IPS DF 19.7 (cell line): Measurements from ENCODE around the gene CFAP68.

Experiments
- DNase-seq: peaks from one replicate; pipeline ENCODE4 v3.0.0-alpha.2; 2013; ENCODE audit warnings: low read depth, low spot score

CFAP68 gene

GRCh38 chr11:111878849-111879636, at the start of gene CFAP68, which contains the start of gene FDXACB1:
Gene CFAP68, plus strand, starts transcription at chr11:111879541. Its CDS starts 20 bp downstream, at chr11:111879561.
Gene FDXACB1, minus strand, starts transcription at chr11:111879165. Its CDS starts 33 bp downstream, at chr11:111879132.
- DNase-seq, result peak; percentile 92

GRCh38 chr11:111833524-111833923, 45.8 kb upstream of the CFAP68 start:
- no peak for DNase-seq

- no peak for DNase-seq
These were observed 44.7 kb upstream of the CFAP68 start for GRCh38 chr11:111834432-111835163.

GRCh38 chr11:111835665-111836064, 43.7 kb upstream of the CFAP68 start:
- no peak for DNase-seq

GRCh38 chr11:111836162-111836561, 43.2 kb upstream of the CFAP68 start:
- no peak for DNase-seq

- DNase-seq, result no peak
These were observed 42.6 kb upstream of the CFAP68 start for GRCh38 chr11:111836721-111837120.

- DNase-seq, result no peak
These were observed 41.9 kb upstream of the CFAP68 start for GRCh38 chr11:111837366-111837891.

GRCh38 chr11:111838054-111838453, 41.3 kb upstream of the CFAP68 start:
- DNase-seq, result no peak

- peak; percentile 5 for DNase-seq
These were observed 39.2 kb upstream of the CFAP68 start for GRCh38 chr11:111840143-111840542.

GRCh38 chr11:111841370-111842053, 37.8 kb upstream of the CFAP68 start:
- DNase-seq, result peak; percentile 52

GRCh38 chr11:111843661-111844060, 35.7 kb upstream of the CFAP68 start:
- DNase-seq, result no peak

- no peak for DNase-seq
These were observed 33.9 kb upstream of the CFAP68 start for GRCh38 chr11:111845276-111846028.

GRCh38 chr11:111846063-111846462, 33.3 kb upstream of the CFAP68 start:
- DNase-seq, result no peak

- DNase-seq, result no peak
These were observed 32.7 kb upstream of the CFAP68 start for GRCh38 chr11:111846636-111847035.

- DNase-seq, result no peak
These were observed 29.7 kb upstream of the CFAP68 start for GRCh38 chr11:111849631-111850030.

GRCh38 chr11:111851067-111851466, 28.3 kb upstream of the CFAP68 start:
- no peak for DNase-seq

- no peak for DNase-seq
These were observed 27.7 kb upstream of the CFAP68 start for GRCh38 chr11:111851636-111852035.

- no peak for DNase-seq
These were observed 27.2 kb upstream of the CFAP68 start for GRCh38 chr11:111852103-111852502.

- DNase-seq, result no peak
These were observed 23.8 kb upstream of the CFAP68 start for GRCh38 chr11:111855506-111855905.

GRCh38 chr11:111860257-111860656, 19.1 kb upstream of the CFAP68 start:
- DNase-seq, result no peak

GRCh38 chr11:111870113-111870512, 9.2 kb upstream of the CFAP68 start:
- no peak for DNase-seq
